HepG2 (cell line): ENCODE data around the gene SPTA1. TPM values are rescaled to one million over a fixed set of nuclear protein-coding genes. Genes with fewer than 3 reads are reported as not detected.

Source experiments
- ATAC-seq: fragments of 200-7000 bp; cut with Tn5 transposase; 3 replicates; pipeline ENCODE4 v1.9.1; 2020; ENCODE audit warnings: mild to moderate bottlenecking, moderate library complexity
- BruUV-seq: library from RNA; stranded (reverse); fragments of 400-500 nt; replicated peaks from 2 replicates; lab custom pipeline; 2021; lab: Mats Ljungman, UMichigan
- CTCF ChIA-PET: fragments of 300-600 bp; formaldehyde crosslinking; extraction: SDS; loops from one replicate; lab custom pipeline; 2021; ENCODE audit warnings: low total read pairs, inconsistent platforms, low intra/inter-chr PET ratio; lab: Yijun Ruan, JAX
- POLR2A ChIA-PET: fragments of 350-600 bp; sonication (Branson Sonifier 250); formaldehyde crosslinking; loops from one replicate; lab custom pipeline; 2020; ENCODE audit warnings: antibody characterized with exemption, inconsistent platforms; lab: Yijun Ruan, JAX
- DNase-seq: peaks from one replicate; pipeline ENCODE4 v3.0.0-alpha.2; 2015; ENCODE audit warnings: low spot score
- FAIRE-seq: peaks from 3 replicates; lab custom pipeline; 2011; peaks lifted over from hg19 to GRCh38; lab: Jason Lieb, UNC
- H2AFZ ChIP-seq: one replicate; pipeline ENCODE4 v1.6.1; 2011; ENCODE audit warnings: low read length, inconsistent platforms
- H3K27ac ChIP-seq: fragments of 300-600 bp; 3 replicates; pipeline ENCODE4 v1.8.0; 2011; ENCODE audit warnings: mixed run types, mild to moderate bottlenecking, mixed read lengths, low read length, inconsistent platforms; ENCODE audit not compliant: insufficient read depth; ENCODE audit errors: extremely low read length
- H3K27me3 ChIP-seq, 2 experiments: fragments of 200-600 bp in 1 of 2; 2 replicates in 1 of 2; 3 replicates in 1 of 2; pipeline versions ENCODE4 v1.6.0 to v1.8.0; 2011; ENCODE audit warnings: low read length in 2 of 2, mild to moderate bottlenecking in 2 of 2, moderate library complexity in 2 of 2, inconsistent platforms in 1 of 2; ENCODE audit not compliant: insufficient read depth in 2 of 2, control insufficient read depth in 1 of 2
- H3K36me3 ChIP-seq, 2 experiments: fragments of 200-600 bp in 1 of 2; replicated peaks in 1 of 2; 2 replicates in 1 of 2; 3 replicates in 1 of 2; pipeline versions ENCODE4 v1.5.1 to v1.8.0; 2011; ENCODE audit warnings: low read length in 2 of 2, inconsistent platforms in 1 of 2; ENCODE audit not compliant: insufficient read depth in 2 of 2, control insufficient read depth in 1 of 2
- H3K4me1 ChIP-seq: 2 replicates; pipeline ENCODE4 v1.5.1; 2012; ENCODE audit warnings: low read length, inconsistent platforms; ENCODE audit not compliant: insufficient read depth
- H3K4me2 ChIP-seq: 2 replicates; pipeline ENCODE4 v1.6.0; 2011; ENCODE audit warnings: low read depth, low read length, inconsistent platforms
- H3K4me3 ChIP-seq, 3 experiments: fragments of 200-600 bp in 1 of 3; sonication (generic), shearing (Covaris generic) in 1 of 3; replicated peaks in 1 of 3; 2 replicates each; pipeline ENCODE4 v1.5.1; 2011 to 2016; ENCODE audit warnings: low read length in 3 of 3, inconsistent platforms in 2 of 3, low read depth in 2 of 3, mild to moderate bottlenecking in 2 of 3, control low read depth in 1 of 3, mixed read lengths in 1 of 3; ENCODE audit not compliant: insufficient read depth in 1 of 3
- H3K79me2 ChIP-seq: one replicate; pipeline ENCODE4 v1.6.1; 2011; ENCODE audit warnings: low read length, inconsistent platforms; ENCODE audit not compliant: insufficient read depth
- H3K9ac ChIP-seq: 2 replicates; pipeline ENCODE4 v1.6.0; 2011; ENCODE audit warnings: mild to moderate bottlenecking, low read depth, low read length, inconsistent platforms; ENCODE audit not compliant: insufficient read depth
- H3K9me3 ChIP-seq: 2 replicates; pipeline ENCODE4 v1.5.1; 2012; ENCODE audit warnings: mild to moderate bottlenecking, low read length
- H4K20me1 ChIP-seq: 2 replicates; pipeline ENCODE4 v1.6.0; 2011; ENCODE audit warnings: inconsistent platforms, mild to moderate bottlenecking, low read length, moderate library complexity; ENCODE audit not compliant: insufficient read depth
- ARID3A ChIP-seq: IDR thresholded peaks from 2 replicates; pipeline ENCODE4 v1.6.1; 2012; ENCODE audit warnings: low read depth, low read length, improper control_type of control experiment
- CEBPB ChIP-seq: IDR thresholded peaks from 2 replicates; pipeline ENCODE4 v1.6.1; 2011; ENCODE audit warnings: low read depth, low read length, improper control_type of control experiment, borderline replicate concordance
- MTA3 ChIP-seq: sonication (generic); formaldehyde crosslinking; IDR thresholded peaks from 2 replicates; pipeline ENCODE4 v1.4.0; 2020; ENCODE audit warnings: missing genetic modification reagents
- POLR2AphosphoS5 ChIP-seq: IDR thresholded peaks from 2 replicates; pipeline ENCODE4 v1.6.1; 2012; ENCODE audit warnings: low read depth, low read length
- RELA ChIP-seq: sonication (generic); formaldehyde crosslinking; IDR thresholded peaks from 2 replicates; pipeline ENCODE4 v1.4.0; 2020; ENCODE audit warnings: missing genetic modification reagents
- SAP130 ChIP-seq: IDR thresholded peaks from 2 replicates; pipeline ENCODE4 v1.6.1; 2016; ENCODE audit warnings: low read depth
- STAT5B ChIP-seq: sonication (generic); formaldehyde crosslinking; IDR thresholded peaks from 2 replicates; pipeline ENCODE4 v1.4.0; 2020; ENCODE audit warnings: missing genetic modification reagents
- USF2 ChIP-seq, 2 experiments: sonication (generic) in 1 of 2; formaldehyde crosslinking in 1 of 2; IDR thresholded peaks; 2 replicates each; pipeline versions ENCODE4 v1.5.1 to v1.6.1; 2011 to 2020; ENCODE audit warnings: borderline replicate concordance in 1 of 2, low read depth in 1 of 2, low read length in 1 of 2, mild to moderate bottlenecking in 1 of 2, missing genetic modification reagents in 1 of 2, moderate library complexity in 1 of 2
- YEATS4 ChIP-seq: sonication (generic); formaldehyde crosslinking; IDR thresholded peaks from 2 replicates; pipeline ENCODE4 v1.4.0; 2020; ENCODE audit warnings: missing genetic modification reagents, borderline replicate concordance
- ZBTB20 ChIP-seq: sonication (generic); formaldehyde crosslinking; IDR thresholded peaks from 2 replicates; pipeline ENCODE4 v1.8.1; 2023; ENCODE audit warnings: missing genetic modification reagents, low read depth, mild to moderate bottlenecking, borderline replicate concordance
- ZNF138 ChIP-seq: sonication (generic); formaldehyde crosslinking; IDR thresholded peaks from 2 replicates; pipeline ENCODE4 v1.5.0; 2020; ENCODE audit warnings: mild to moderate bottlenecking, low read depth, missing genetic modification reagents
- ZNF30 ChIP-seq: sonication (generic); formaldehyde crosslinking; IDR thresholded peaks from 2 replicates; pipeline ENCODE4 v1.5.0; 2020; ENCODE audit warnings: mild to moderate bottlenecking, missing genetic modification reagents
- ZNF33B ChIP-seq: sonication (generic); formaldehyde crosslinking; IDR thresholded peaks from 2 replicates; pipeline ENCODE4 v1.5.1; 2020; ENCODE audit warnings: mild to moderate bottlenecking, missing genetic modification reagents
- ZNF34 ChIP-seq: sonication (generic); formaldehyde crosslinking; IDR thresholded peaks from 2 replicates; pipeline ENCODE4 v1.4.0; 2020; ENCODE audit warnings: mild to moderate bottlenecking, missing genetic modification reagents, borderline replicate concordance
- ZNF546 ChIP-seq: sonication (generic); formaldehyde crosslinking; conservative IDR thresholded peaks from 2 replicates; pipeline ENCODE4 v1.8.1; 2023; ENCODE audit warnings: mild to moderate bottlenecking, missing genetic modification reagents
- ZNF839 ChIP-seq: sonication (generic); formaldehyde crosslinking; IDR thresholded peaks from 2 replicates; pipeline ENCODE4 v1.4.0; 2020; ENCODE audit warnings: missing genetic modification reagents, mild to moderate bottlenecking, borderline replicate concordance
- ZNF891 ChIP-seq: sonication (generic); formaldehyde crosslinking; IDR thresholded peaks from 2 replicates; pipeline ENCODE4 v1.5.0; 2020; ENCODE audit warnings: mild to moderate bottlenecking, missing genetic modification reagents
- WGBS: methylation state at CpG from one replicate; pipeline ENCODE4 v1.1.6; 2017; ENCODE audit warnings: low lambda C conversion rate; 5-methylcytosine and 5-hydroxymethylcytosine counted together
- in situ Hi-C: cut with HindIII; loops from 2 replicates; pipeline ENCODE4 v1.10.0; 2017; ENCODE audit warnings: low pct_unique_long_range_greater_than_20kb; ENCODE audit not compliant: extremely low pct_ligation_motif_present
- intact Hi-C: fragments of 100-400 bp; cut with micrococcal nuclease; formaldehyde crosslinking; loops from one replicate; pipeline ENCODE4 v1.10.0; 2022; ENCODE audit not compliant: unreplicated experiment
- polyA plus RNA-seq, 8 experiments: library from polyadenylated mRNA; depleted of rRNA in 3 of 8; stranded (reverse) in 7 of 8; unstranded in 1 of 8; fragments of >200 nt; fragmentation: Illumina TruSeq in 4 of 8; extraction: Trizol in 4 of 8; gene quantifications; 2 replicates each; pipeline versions ENCODE4 v1.2.1 to v1.2.3, GENCODE V29; 2011 to 2016; ENCODE audit warnings: low read depth in 4 of 8, missing spikeins in 1 of 8, mixed read lengths in 1 of 8; ENCODE audit not compliant: insufficient read depth in 1 of 8
- total RNA-seq, 5 experiments: library from RNA; depleted of rRNA; stranded (reverse); fragments of >200 nt; fragmentation: Illumina TruSeq; extraction: Trizol; gene quantifications; 2 replicates each; pipeline ENCODE4 v1.2.3, GENCODE V29; 2016; ENCODE audit warnings: low read depth in 1 of 5
- TF ChIP-seq, protein P1 (sequence below): sonication (generic); formaldehyde crosslinking; conservative IDR thresholded peaks from 2 replicates; pipeline ENCODE4 v1.8.0; 2022; ENCODE audit warnings: missing genetic modification reagents

The SPTA1 gene
- total and polyA plus RNA-seq, 2 of the 13 experiments (the other 11 are each of a cell fraction or from before 2014, with no cell fraction given): not detected

- H3K79me2 ChIP-seq: no peaks in the 10 kb centered on the region
- H4K20me1 ChIP-seq: no peaks in the 10 kb centered on the region
- H2AFZ ChIP-seq: no peak overlapping the region
- H3K27me3 ChIP-seq: no peaks in the 10 kb centered on the region
- WGBS: 2% methylated on average over 3 of the region's 7 CpGs
- FAIRE-seq (no peak), ATAC-seq (no peak), DNase-seq (no peak)
- intact Hi-C loops: no loop called here
- no peaks in the 10 kb centered on the region for H3K36me3 ChIP-seq
- H3K4me2 ChIP-seq: no peak overlapping the region
- in situ Hi-C loops: no loop called here
- ChIA-PET POLR2A (no interaction called here), CTCF (no interaction called here)
- H3K4me1 ChIP-seq: no peaks in the 10 kb centered on the region
- no peak overlapping the region for H3K9ac ChIP-seq
- no peak overlapping the region for H3K27ac ChIP-seq
- no TSS peak for BruUV-seq
- no peak overlapping the region for H3K4me3 ChIP-seq
- H3K9me3 ChIP-seq: peaks cover 11% of the 10 kb centered on the region; the same call in 1 of the 2 replicates
- TF ChIP-seq ZNF30 (CRISPR knock-in tag) (no peak), ZNF34 (no peak), CEBPB (no peak), ZBTB20 (no peak), ZNF839 (no peak), YEATS4 (no peak), ZNF891 (no peak), ARID3A (no peak), POLR2AphosphoS5 (no peak), SAP130 (CRISPR knock-in tag) (no peak), MTA3 (CRISPR knock-in tag) (no peak), USF2 (IDR thresholded peaks at IDR 0.05; ENCODE audit: low read depth, low read length) (no peak), USF2 (CRISPR knock-in tag; IDR thresholded peaks at IDR 0.05; ENCODE audit: borderline replicate concordance) (no peak), STAT5B (CRISPR knock-in tag) (no peak), RELA (CRISPR knock-in tag) (no peak), ZNF138 (CRISPR knock-in tag) (no peak), ZNF546 (CRISPR knock-in tag) (no peak), ZNF33B (CRISPR knock-in tag) (no peak)
- TF ChIP-seq, protein P1, sequence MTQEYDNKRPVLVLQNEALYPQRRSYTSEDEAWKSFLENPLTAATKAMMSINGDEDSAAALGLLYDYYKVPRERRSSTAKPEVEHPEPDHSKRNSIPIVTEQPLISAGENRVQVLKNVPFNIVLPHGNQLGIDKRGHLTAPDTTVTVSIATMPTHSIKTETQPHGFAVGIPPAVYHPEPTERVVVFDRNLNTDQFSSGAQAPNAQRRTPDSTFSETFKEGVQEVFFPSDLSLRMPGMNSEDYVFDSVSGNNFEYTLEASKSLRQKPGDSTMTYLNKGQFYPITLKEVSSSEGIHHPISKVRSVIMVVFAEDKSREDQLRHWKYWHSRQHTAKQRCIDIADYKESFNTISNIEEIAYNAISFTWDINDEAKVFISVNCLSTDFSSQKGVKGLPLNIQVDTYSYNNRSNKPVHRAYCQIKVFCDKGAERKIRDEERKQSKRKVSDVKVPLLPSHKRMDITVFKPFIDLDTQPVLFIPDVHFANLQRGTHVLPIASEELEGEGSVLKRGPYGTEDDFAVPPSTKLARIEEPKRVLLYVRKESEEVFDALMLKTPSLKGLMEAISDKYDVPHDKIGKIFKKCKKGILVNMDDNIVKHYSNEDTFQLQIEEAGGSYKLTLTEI: no peak
Measured at GRCh38 chr1:158652721-158653334, 33.7 kb downstream of the SPTA1 start.
